LNCAP (cell line): ENCODE results near the gene ACP1.

Experiments used
- TF ChIP-seq, protein P1 (sequence below): fragments of 450-650 bp; IDR thresholded peaks from 2 replicates; pipeline ENCODE4 v1.5.1; 2017; ENCODE audit warnings: mild to moderate bottlenecking

Gene ACP1

DNA sequence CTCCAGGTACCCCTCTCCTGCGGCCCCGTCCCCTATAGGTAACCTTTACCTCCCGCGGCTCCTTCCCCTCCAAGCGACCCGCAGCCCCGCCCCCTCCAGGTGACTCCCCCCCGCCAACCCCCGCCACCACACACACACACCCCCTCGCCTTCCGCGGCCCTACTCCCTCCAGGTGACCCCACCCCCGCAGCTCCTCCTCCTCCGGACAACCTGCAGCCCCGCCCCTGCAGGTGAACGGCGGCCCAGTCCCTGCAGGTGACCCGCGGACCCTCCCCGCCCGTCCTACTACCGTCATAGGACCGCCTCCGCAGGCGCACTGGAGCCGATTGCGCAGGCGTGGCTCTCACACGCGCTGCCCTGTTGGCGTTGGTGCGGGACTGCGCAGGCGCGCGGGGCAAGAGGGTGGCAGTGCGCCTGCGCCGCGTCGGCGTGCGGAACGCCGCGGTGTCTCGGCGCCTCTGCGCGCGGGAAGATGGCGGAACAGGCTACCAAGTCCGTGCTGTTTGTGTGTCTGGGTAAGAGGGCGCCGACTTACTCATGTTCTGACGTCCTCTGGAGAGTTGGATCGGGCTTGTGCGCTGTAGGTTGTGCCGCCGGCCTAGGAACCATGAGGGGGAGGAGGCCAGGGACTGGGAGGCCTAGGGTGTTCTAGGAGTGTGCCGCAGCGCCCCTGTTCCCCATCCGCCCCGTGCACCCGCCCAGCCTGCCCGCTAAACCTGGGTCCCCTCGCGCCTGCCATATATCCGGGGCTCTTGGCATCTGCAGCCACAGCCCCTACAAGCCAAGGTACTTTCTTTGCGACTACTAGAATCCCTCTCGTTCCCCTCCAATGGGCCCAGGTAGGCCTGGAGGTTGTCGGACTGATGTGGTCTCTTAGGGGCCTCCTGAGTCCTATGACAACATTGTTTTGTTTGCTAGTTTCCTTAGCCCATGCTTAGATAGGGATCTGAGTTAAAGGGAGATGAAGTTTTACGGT lies at the start of gene ACP1:
Gene ACP1 (plus strand): TSS at position 455 of the 976 bp plus-strand sequence. CDS start 18 bp downstream, at position 473.
- TF ChIP-seq, protein P1, sequence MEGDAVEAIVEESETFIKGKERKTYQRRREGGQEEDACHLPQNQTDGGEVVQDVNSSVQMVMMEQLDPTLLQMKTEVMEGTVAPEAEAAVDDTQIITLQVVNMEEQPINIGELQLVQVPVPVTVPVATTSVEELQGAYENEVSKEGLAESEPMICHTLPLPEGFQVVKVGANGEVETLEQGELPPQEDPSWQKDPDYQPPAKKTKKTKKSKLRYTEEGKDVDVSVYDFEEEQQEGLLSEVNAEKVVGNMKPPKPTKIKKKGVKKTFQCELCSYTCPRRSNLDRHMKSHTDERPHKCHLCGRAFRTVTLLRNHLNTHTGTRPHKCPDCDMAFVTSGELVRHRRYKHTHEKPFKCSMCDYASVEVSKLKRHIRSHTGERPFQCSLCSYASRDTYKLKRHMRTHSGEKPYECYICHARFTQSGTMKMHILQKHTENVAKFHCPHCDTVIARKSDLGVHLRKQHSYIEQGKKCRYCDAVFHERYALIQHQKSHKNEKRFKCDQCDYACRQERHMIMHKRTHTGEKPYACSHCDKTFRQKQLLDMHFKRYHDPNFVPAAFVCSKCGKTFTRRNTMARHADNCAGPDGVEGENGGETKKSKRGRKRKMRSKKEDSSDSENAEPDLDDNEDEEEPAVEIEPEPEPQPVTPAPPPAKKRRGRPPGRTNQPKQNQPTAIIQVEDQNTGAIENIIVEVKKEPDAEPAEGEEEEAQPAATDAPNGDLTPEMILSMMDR, result no peak

DNA sequence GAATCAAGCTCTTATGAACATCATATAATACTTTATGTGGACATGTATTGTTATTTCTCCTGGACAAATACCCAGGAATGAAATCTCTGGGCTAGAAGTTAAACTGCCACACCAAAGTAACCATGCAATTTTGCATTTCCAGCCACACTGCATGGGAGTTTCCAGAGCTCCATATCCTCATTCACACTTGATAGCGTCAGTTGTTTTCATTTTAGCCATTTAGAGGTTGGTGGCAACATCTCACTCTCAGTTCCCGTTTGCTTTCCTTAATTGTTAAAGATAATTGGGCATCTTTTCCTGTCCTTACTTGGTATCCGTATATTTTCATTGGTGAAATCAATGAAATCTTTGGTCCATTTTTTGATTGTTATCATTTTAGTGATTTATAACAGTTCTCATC lies 48.7 kb upstream of the ACP1 start:
- TF ChIP-seq, protein P1, result no peak

DNA sequence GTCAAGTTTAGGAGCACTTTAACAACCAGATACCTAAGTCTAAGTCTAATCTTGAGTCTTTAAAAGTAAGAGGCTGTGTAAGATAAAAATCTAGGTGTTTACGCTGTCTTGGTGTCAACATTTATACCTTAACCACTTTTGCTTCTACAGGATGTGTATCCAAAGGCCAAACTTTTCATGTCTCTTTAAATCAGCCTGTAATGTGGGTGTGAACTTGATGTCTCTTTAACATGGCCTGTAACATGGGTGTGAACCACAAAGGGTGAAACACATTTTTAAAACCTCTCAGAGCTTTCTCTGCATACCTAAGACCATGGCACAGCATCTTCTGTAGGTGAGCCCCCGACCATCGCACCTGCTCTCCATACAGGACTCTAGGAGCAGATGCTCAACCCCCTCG lies 41.3 kb upstream of the ACP1 start:
- TF ChIP-seq, protein P1, result no peak

DNA sequence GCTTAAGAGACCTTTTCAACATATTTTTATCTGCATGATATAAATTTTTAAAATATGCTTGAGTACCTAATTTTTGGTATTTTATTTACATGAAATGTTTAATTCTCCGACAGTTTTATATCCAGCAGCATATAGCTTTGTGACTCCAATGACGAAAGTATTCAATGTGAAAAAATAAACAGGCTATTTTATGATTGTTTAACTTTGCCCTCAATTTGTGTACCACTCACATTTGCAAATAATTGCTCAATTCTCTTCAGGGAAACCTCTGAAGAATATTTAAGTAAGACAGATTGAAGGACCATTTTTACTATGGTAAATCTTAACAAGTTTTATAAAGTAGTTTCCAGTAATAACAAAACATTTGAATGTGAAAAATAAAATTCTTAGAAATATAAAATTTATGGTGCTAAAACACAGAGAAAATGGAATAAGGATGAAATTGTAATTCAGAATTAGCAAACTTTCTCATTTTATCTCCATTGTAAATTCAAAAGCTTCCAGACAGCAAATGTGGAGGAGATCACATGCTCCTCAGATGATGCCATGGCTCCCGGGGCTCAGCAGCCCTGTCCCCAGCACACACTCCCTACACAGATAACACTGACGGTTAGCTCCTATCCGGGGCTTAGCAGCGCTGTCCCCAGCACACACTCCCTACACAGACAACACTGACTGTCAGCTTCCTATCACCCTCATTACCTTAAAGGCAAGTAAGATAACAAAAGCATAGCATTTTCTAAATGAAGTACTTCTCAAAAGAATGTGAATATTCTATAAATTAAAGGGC lies 40.6 kb upstream of the ACP1 start:
- TF ChIP-seq, protein P1, result no peak

DNA sequence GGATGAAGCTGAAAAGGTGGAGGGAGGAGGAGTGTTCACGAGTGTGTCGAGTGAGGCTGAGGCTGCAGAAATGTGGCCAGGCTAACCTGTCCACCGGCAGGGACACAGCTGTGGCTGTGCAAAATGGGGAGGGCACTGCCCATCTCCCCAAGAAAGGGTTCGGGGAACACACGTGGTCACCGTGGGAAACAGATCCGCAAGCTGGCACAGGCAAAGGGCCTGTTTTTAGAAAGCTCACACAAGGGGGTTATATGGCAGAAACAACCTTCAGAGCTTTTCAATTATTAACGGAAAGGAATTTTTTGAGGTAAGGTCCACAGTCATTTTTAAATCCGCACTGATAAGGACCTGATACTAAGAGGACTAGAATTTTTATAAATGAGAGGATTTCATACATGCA lies 36.6 kb upstream of the ACP1 start:
- TF ChIP-seq, protein P1, result no peak

DNA sequence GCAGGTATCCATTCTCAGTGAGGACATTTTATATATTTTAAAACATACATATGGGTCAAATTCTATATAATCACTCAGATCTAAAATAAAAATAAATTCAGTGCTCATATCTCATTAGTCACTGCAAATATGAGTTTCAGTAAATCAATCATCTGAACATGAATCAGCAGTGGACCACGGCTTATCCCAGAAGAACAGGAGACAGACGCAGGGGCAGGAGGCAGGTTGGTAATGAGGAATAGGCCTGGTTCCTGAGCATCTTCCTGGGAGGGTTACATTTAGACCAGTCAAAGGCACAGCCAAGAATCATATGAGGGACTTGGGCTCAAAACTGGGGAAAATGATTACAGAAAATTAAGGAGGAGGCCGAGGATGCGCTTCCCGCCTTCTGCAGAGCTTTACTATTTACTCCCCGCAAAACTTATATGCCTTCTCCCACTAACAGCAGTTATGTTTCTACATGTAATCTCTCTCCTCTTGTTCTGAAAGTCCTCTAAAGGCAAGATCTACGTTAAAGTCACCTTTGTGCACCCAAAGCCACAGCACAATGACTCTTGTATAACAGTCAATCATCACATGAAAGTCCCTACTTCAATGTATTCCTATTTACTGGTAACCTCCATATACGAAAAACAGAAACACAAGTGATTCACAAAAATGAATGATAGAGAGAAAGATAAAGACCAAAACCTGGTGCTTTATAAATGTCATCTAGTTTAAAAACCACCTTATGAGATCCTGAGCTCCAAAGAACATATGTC lies 36.0 kb upstream of the ACP1 start:
- TF ChIP-seq, protein P1, result no peak

DNA sequence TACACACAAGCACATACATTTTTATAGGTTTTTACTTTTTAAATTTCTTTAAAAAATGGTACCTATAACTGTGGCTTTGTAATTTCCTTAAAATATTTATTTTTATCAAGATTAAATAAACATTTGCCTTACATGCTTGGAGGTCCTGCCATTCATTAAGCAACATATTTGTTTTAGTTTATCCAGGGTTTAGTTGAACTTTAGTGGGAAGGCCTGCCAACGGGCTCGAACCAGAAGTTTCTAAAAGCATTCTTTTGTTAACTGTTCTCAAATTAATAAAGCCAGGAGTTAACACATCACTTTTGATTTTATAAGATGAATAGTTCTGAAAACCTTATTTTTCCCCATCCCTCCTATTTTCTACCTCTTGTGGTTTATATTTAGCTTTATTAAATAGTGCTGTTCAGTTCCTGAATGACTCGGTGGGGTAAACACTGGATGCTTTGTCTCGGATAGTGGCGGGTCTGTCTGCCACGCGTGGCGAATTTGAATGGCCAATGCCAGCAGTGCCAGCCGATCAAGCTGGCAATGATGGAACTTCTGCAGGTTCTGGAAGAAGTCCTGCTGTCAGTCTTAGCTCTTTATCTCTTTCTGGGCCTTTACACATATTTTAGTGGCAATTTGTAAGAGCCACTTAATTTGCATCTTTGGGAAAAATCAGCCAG lies 33.1 kb upstream of the ACP1 start:
- TF ChIP-seq, protein P1, result no peak
